Measurements from ENCODE around the gene MAEA. TPM values are rescaled to one million over a fixed set of nuclear protein-coding genes. Genes with fewer than 3 reads are reported as not detected.
A peak's percentile ranks its signal among the peaks of the same experiment; 100 is the strongest.

Gene MAEA
- total RNA-seq, 1 experiment from 2014 or later, result 81.1 TPM

DNA sequence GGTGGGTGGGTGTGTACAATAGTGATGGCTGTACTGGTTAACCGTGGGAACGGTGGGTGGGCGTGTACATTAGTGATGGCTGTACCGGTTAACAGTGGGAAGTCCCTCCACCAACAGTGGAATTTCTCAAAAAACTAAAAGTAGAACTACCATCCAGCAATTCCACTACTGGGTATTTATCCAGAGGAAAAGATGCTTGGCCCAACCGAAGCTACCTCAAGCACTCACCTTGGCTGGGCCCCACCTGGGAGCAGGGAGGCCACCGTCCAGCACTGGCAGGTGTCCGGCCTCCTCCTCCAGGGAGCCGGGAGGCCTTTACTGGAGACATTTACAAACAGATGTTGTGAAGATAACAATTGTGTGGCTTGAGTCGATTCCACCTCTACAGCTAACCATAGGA, 6.0 kb upstream of the MAEA start:
- Histone ChIP-seq H3K4me1 (peaks cover 8% of the 10 kb centered on the region; the same call in 1 of the 2 replicates), H3K4me3 (ENCODE audit: low read depth, low read length) (no peak overlapping the region), H3K36me3 (ENCODE audit: control insufficient read depth, insufficient read depth, low read length) (no peaks in the 10 kb centered on the region), H3K9me3 (peaks cover 11% of the 10 kb centered on the region; the same call in 1 of the 2 replicates), H3K27me3 (replicated peaks; ENCODE audit: control insufficient read depth, insufficient read depth, low read length) (no peaks in the 10 kb centered on the region)
- TF ChIP-seq CTCF (IDR thresholded peaks at IDR 0.05; ENCODE audit: insufficient read depth in 1 of 2, low read depth in 1 of 2, low read length in 1 of 2, severe bottlenecking in 1 of 2, unreplicated experiment in 1 of 2), result no peak
- intact Hi-C loops (cut with micrococcal nuclease; ENCODE audit: unreplicated experiment), result no loop called here
- Mint-ChIP-seq H3K36me3 (ENCODE audit: insufficient read depth, unreplicated experiment) (peaks cover 5% of the 10 kb centered on the region), H3K4me1 (ENCODE audit: low read depth, unreplicated experiment) (no peaks in the 10 kb centered on the region), H3K27me3 (ENCODE audit: insufficient read depth, unreplicated experiment) (peaks cover 5% of the 10 kb centered on the region), H3K27ac (ENCODE audit: unreplicated experiment) (no peak overlapping the region), H3K4me3 (ENCODE audit: unreplicated experiment) (no peak overlapping the region), H3K9me3 (ENCODE audit: unreplicated experiment) (peaks cover 10% of the 10 kb centered on the region)
- BruUV-seq (replicated peaks), result no TSS peak
- ChIA-PET POLR2A (no interaction called here), CTCF (no interaction called here)
- DNase-seq, result no peak

DNA sequence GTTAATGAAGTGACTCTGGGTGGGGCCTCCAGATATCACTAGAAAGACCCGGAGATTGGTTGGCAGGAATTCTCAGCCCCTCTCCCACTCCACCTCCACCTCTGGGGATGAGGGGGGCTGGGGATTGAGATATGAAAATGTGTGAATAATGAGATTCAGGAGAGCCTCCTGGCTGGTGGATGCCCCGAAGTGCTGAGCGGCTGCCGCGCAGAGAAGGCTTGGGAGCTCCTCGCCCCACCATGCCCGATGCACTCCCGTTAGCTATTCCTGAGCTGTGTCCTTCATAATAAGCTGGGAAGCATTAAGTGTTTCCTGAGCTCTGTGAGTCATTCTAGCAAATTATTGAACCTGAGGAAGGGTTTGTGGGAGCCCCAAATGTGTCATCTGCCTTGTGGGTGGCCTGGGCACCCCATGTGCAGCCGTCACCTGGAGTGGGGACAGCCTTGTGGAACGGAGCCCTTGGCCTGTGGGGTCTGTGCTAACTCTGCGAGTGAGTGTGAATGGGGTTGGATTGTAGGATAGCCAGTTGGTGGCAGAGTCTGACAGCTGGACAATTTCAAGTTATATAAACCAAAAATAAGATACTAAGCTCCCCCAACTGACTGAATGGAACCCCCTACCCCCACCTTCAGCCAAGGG, 4.4 kb upstream of the MAEA start:
- ChIA-PET CTCF (no interaction called here), POLR2A (no interaction called here)
- DNase-seq, result no peak
- Histone ChIP-seq H3K9me3 (peaks cover 11% of the 10 kb centered on the region; the same call in 1 of the 2 replicates), H3K4me1 (peaks cover 8% of the 10 kb centered on the region; the same call in 1 of the 2 replicates), H3K4me3 (ENCODE audit: low read depth, low read length) (no peak overlapping the region), H3K27me3 (replicated peaks; ENCODE audit: control insufficient read depth, insufficient read depth, low read length) (no peaks in the 10 kb centered on the region), H3K36me3 (ENCODE audit: control insufficient read depth, insufficient read depth, low read length) (no peaks in the 10 kb centered on the region)
- Mint-ChIP-seq H3K9me3 (ENCODE audit: unreplicated experiment) (peaks cover 10% of the 10 kb centered on the region), H3K27ac (ENCODE audit: unreplicated experiment) (no peak overlapping the region), H3K4me3 (ENCODE audit: unreplicated experiment) (no peak overlapping the region), H3K36me3 (ENCODE audit: insufficient read depth, unreplicated experiment) (peaks cover 5% of the 10 kb centered on the region), H3K27me3 (ENCODE audit: insufficient read depth, unreplicated experiment) (no peaks in the 10 kb centered on the region), H3K4me1 (ENCODE audit: low read depth, unreplicated experiment) (no peaks in the 10 kb centered on the region)
- BruUV-seq (replicated peaks), result no TSS peak
- TF ChIP-seq CTCF (IDR thresholded peaks at IDR 0.05; ENCODE audit: insufficient read depth in 1 of 2, low read depth in 1 of 2, low read length in 1 of 2, severe bottlenecking in 1 of 2, unreplicated experiment in 1 of 2), result no peak
- intact Hi-C loops (cut with micrococcal nuclease; ENCODE audit: unreplicated experiment), result no loop called here

DNA sequence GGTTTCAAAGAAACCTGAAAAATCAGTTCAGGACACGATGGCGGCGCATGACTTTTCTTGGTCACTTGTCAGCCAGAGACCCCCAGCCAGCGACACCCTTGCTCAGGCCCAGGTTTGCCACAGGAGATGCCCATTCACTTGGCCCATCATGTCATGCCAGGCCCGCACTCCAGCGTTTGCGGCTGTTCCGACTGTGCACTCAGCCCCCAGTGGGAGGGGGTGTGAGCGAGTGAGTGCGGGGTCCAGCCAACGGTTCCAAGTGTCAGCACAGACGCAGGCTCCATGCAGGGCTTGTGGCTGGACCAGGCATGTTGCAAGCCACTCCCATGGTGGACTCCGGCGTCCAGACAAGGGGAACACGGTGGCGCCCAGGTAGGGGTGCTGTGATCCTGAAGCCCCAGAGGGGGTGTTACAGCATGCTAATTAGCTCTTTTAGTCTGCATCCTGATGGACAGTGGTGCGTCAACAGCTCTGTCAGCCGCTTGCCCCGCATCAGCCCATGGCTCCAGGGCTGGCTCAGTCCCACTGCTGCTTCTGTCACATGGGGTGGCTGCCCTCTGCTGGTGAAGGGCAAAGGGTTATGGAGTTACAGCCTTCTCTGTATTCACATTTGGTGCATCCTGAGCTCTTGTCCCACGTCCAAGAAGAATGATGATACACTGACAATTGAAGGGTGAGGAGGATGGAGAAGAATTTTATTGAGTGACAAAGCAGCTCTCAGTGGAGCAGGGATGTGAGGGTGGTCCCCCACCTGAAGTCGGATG, 3.7 kb upstream of the MAEA start:
- no peaks in the 10 kb centered on the region for H3K4me1 Mint-ChIP-seq (ENCODE audit: low read depth, unreplicated experiment)

More for the DNA sequence above, 3.7 kb upstream of the MAEA start:
- ChIA-PET POLR2A (no interaction called here), CTCF (no interaction called here)
- Histone ChIP-seq H3K27me3 (replicated peaks; ENCODE audit: control insufficient read depth, insufficient read depth, low read length) (no peaks in the 10 kb centered on the region), H3K36me3 (ENCODE audit: control insufficient read depth, insufficient read depth, low read length) (no peaks in the 10 kb centered on the region), H3K4me3 (ENCODE audit: low read depth, low read length) (no peak overlapping the region), H3K9me3 (peaks cover 11% of the 10 kb centered on the region; the same call in 1 of the 2 replicates), H3K4me1 (peaks cover 8% of the 10 kb centered on the region; the same call in 1 of the 2 replicates)
- Mint-ChIP-seq H3K27ac (ENCODE audit: unreplicated experiment) (no peak overlapping the region), H3K4me3 (ENCODE audit: unreplicated experiment) (peak overlapping the region; percentile 48), H3K27me3 (ENCODE audit: insufficient read depth, unreplicated experiment) (no peaks in the 10 kb centered on the region), H3K36me3 (ENCODE audit: insufficient read depth, unreplicated experiment) (peaks cover 5% of the 10 kb centered on the region), H3K9me3 (ENCODE audit: unreplicated experiment) (peaks cover 10% of the 10 kb centered on the region)
- BruUV-seq (replicated peaks), result no TSS peak
- intact Hi-C loops (cut with micrococcal nuclease; ENCODE audit: unreplicated experiment), result no loop called here
- TF ChIP-seq CTCF (IDR thresholded peaks at IDR 0.05; ENCODE audit: insufficient read depth in 1 of 2, low read depth in 1 of 2, low read length in 1 of 2, severe bottlenecking in 1 of 2, unreplicated experiment in 1 of 2), result no peak
- DNase-seq, result no peak
